ENCODE results near the gene NFE2L2.
"Not testable (repeated sequence)": the region's sequence is repeated elsewhere in the genome, so short reads cannot be mapped to it uniquely, and the experiment has no call there.

DNA sequence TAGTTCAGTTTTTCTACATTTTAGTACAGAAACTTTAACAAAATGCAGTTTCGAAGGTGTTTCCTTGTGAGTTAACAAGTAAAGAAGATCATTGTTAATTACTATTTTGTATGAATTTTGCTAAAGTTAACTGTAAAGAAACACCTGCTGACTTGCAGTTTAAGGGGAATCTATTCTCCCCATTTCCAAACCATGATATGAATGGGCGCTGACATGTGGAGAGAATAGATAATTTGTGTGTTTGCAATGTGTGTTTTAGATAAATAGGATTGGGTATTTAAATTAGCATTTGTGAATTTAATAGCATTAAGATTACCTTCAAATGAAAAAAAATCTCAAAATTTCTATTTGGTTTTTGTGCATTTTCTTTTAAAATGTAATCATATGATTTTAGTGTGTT is 44.7 kb downstream of the NFE2L2 start:
- not testable (repeated sequence) for TF ChIP-seq POLR2A (IDR thresholded peaks at IDR 0.05; ENCODE audit: low read depth); CTCF (IDR thresholded peaks at IDR 0.05); POLR2AphosphoS5 (IDR thresholded peaks at IDR 0.05); EP300 (IDR thresholded peaks at IDR 0.05)

Data from esophagus muscularis mucosa (tissue), 4 donors.